Skin of body (tissue), 2 donors: ENCODE data around the gene CASP4. TPM values are rescaled to one million over a fixed set of nuclear protein-coding genes. Genes with fewer than 3 reads are reported as not detected.

Experiments
- DNase-seq: peaks from one replicate; lab custom pipeline; 2025; lab: John Stamatoyannopoulos, UW
- total RNA-seq: library from RNA; depleted of rRNA; stranded (reverse); fragments of >200 nt; gene quantifications from one replicate; pipeline ENCODE4 v1.2.3, GENCODE V29; 2014

Gene CASP4
- total RNA-seq, 1 donor from 2014 or later = 70.0 TPM

GRCh38 chr11:104893876-104894275, 74.5 kb downstream of the CASP4 start:
- no peak for DNase-seq

Other genes starting within 250 kb of the CASP4 start
- 1.3 TPM for gene CASP12, start 70.1 kb downstream of the CASP4 start, total RNA-seq
- gene CASP5, start 54.6 kb upstream of the CASP4 start, total RNA-seq = 0.39 TPM
- gene CASP1, start 66.6 kb upstream of the CASP4 start, total RNA-seq = 57.9 TPM
- gene CARD16, start 76.8 kb upstream of the CASP4 start, total RNA-seq = 16.0 TPM
- 37.0 TPM for gene CARD18, start 171.2 kb upstream of the CASP4 start, total RNA-seq